Peyer's patch (tissue), 4 donors: ENCODE results near the gene HOXA11. TPM values are rescaled to one million over a fixed set of nuclear protein-coding genes. Genes with fewer than 3 reads are reported as not detected.

Source experiments
- DNase-seq, 3 donors: peaks; one replicate each; pipeline ENCODE4 v3.0.0-alpha.2; 2017 to 2019
- H3K27ac ChIP-seq, 4 donors: fragments of 200-600 bp; sonication (generic); one replicate each; pipeline ENCODE4 v1.5.1; 2016 to 2019
- H3K27me3 ChIP-seq, 2 donors: fragments of 200-600 bp; sonication (generic); one replicate each; pipeline ENCODE4 v1.5.1; 2019
- H3K36me3 ChIP-seq, 3 donors: fragments of 200-600 bp; sonication (generic); one replicate each; pipeline ENCODE4 v1.5.1; 2016 to 2019
- H3K4me1 ChIP-seq, 4 donors: fragments of 200-600 bp; sonication (generic); one replicate each; pipeline ENCODE4 v1.5.1; 2016 to 2019
- H3K4me3 ChIP-seq, 4 donors: fragments of 200-600 bp; sonication (generic); 1 replicate in 3 of 4; 2 replicates in 1 of 4; pipeline ENCODE4 v1.5.1; 2016 to 2019; ENCODE audit warnings: mild to moderate bottlenecking in 1 of 4
- H3K9me3 ChIP-seq, 4 donors: fragments of 200-600 bp; sonication (generic); one replicate each; pipeline ENCODE4 v1.5.1; 2016 to 2019; ENCODE audit warnings: mild to moderate bottlenecking in 1 of 4
- CTCF ChIP-seq, 6 experiments: fragments of 450-650 bp in 4 of 6; fragments of 200-600 bp in 2 of 6; sonication (generic) in 1 of 6; IDR thresholded peaks; one replicate each; pipeline ENCODE4 v1.5.1; 2017 to 2019; ENCODE audit warnings: antibody characterized with exemption in 6 of 6, mild to moderate bottlenecking in 3 of 6, moderate library complexity in 1 of 6
- POLR2A ChIP-seq, 2 donors: fragments of 450-650 bp; IDR thresholded peaks; one replicate each; pipeline ENCODE4 v1.5.1; 2017; ENCODE audit warnings: antibody characterized with exemption in 2 of 2, mild to moderate bottlenecking in 2 of 2, moderate library complexity in 2 of 2
- total RNA-seq, 4 donors: library from RNA; depleted of rRNA; stranded (reverse); fragments of >200 nt; gene quantifications; one replicate each; pipeline ENCODE4 v1.1.0, GENCODE V29; 2016

HOXA11 gene
- total RNA-seq, 4 donors from 2014 or later: not detected

- no peak overlapping the region for H3K4me3 ChIP-seq
- H3K9me3 ChIP-seq: peaks cover 0 to 6% (median 0%) of the 10 kb centered on the region in 4 donors
- H3K27ac ChIP-seq: no peak overlapping the region
- H3K27me3 ChIP-seq: peaks cover 0 to 88% of the 10 kb centered on the region in 2 donors
- no peaks in the 10 kb centered on the region for H3K36me3 ChIP-seq
- H3K4me1 ChIP-seq: peaks cover 6 to 42% (median 23%) of the 10 kb centered on the region in 4 donors
- no peak for DNase-seq
- TF ChIP-seq CTCF (IDR thresholded peaks at IDR 0.05): no peak
- TF ChIP-seq POLR2A (IDR thresholded peaks at IDR 0.05): no peak
These were observed 12.4 kb upstream of the HOXA11 start for GRCh38 chr7:27197137-27198042.

- peak; percentile 82 to 95 (median 87) for DNase-seq
- Histone ChIP-seq H3K4me1 (peaks cover 8 to 45% (median 25%) of the 10 kb centered on the region in 4 donors), H3K27ac (no peak overlapping the region), H3K27me3 (peaks cover 0 to 88% of the 10 kb centered on the region in 2 donors), H3K4me3 (no peak overlapping the region), H3K36me3 (no peaks in the 10 kb centered on the region), H3K9me3 (peaks cover 0 to 6% (median 0%) of the 10 kb centered on the region in 4 donors)
- TF ChIP-seq CTCF (IDR thresholded peaks at IDR 0.05) (peak; percentile 14 to 87 (median 76)), POLR2A (IDR thresholded peaks at IDR 0.05) (no peak)
These were observed 11.3 kb upstream of the HOXA11 start for GRCh38 chr7:27196287-27196767.

DNA sequence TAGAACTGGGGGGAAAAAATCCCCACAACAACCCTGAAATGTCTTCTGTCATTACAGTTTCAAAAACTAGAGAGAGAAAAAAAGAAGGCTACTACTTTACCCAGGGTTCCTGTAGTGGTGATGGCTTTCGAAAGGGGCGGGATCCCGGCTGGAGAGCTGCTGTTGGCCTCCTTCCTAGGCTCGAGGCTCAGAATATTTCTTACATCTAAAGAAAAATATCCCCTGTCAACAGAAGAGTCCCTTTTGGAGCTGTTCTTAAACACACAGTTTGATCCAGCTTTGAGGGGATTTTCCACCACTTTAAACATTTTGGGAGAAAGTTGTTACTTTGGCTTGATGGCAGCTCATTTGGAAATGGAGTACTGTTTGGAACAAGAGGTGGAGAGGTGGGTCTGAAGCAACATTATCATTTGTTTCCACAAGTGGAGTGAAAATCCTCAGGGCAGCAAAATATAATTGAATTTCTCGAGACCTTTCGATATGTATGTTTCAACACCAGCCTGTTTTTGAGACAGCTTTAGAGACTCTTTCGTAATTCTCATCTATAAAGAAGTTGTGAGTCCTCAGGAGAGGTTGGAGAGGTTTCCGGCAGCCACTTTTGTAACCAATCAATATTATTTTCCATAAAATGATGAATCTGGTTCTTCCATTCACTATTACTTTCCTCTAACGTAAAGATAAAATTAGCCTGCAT lies 9.8 kb upstream of the HOXA11 start:
- Histone ChIP-seq H3K36me3 (no peaks in the 10 kb centered on the region), H3K9me3 (peaks cover 0 to 6% (median 0%) of the 10 kb centered on the region in 4 donors), H3K4me3 (no peak overlapping the region), H3K4me1 (peaks cover 8 to 30% (median 15%) of the 10 kb centered on the region in 4 donors), H3K27ac (no peak overlapping the region), H3K27me3 (peaks cover 0 to 88% of the 10 kb centered on the region in 2 donors)
- TF ChIP-seq CTCF (IDR thresholded peaks at IDR 0.05) (no peak), POLR2A (IDR thresholded peaks at IDR 0.05) (no peak)
- no peak for DNase-seq

GRCh38 chr7:27194002-27194352 lies 8.9 kb upstream of the HOXA11 start:
- TF ChIP-seq POLR2A (IDR thresholded peaks at IDR 0.05): no peak
- no peak for TF ChIP-seq CTCF (IDR thresholded peaks at IDR 0.05)

DNA sequence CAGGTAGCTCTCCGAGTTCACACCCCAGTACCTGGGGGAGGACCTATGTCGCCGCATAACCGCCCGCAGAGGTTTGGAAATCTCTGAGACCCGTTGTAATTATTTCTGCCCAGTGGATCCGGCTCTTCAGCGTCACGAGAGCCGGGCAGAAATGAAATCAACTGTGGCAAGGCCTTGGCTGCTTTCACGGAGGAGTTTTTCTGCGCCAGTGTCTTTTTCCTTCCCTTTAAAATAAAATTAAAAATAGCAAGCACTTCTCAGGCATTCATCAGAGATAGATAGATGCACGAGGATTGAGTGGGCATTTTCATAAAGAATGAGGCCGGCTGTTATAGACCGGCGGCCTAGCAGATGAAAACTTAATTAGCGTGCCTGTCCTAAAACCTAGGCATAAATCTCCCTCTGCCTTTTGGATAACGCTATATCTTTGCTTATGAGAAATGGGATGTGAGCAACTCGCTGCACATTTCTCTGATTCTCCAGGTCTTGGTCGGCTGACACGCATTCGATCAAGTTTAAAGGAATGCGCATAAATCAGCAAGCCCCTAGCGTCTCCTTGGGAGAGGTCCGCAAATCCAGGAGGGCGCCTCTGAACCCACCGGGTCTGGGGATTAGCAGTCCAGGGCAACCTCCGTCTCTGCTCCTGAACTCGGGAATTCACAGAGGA lies 8.4 kb upstream of the HOXA11 start:
- no peak for TF ChIP-seq POLR2A (IDR thresholded peaks at IDR 0.05)
- no peak for TF ChIP-seq CTCF (IDR thresholded peaks at IDR 0.05)
- Histone ChIP-seq H3K36me3 (no peaks in the 10 kb centered on the region), H3K4me3 (peak overlapping the region in 2 of 4 donors; percentile 40 to 44), H3K9me3 (no peaks in the 10 kb centered on the region), H3K4me1 (peaks cover 4 to 28% (median 17%) of the 10 kb centered on the region in 4 donors), H3K27me3 (peaks cover 4 to 89% of the 10 kb centered on the region in 2 donors), H3K27ac (no peak overlapping the region)
- DNase-seq: peak in 2 of 3 donors; percentile 5 to 37

More at GRCh38 chr7:27194002-27194352, 8.9 kb upstream of the HOXA11 start:
- Histone ChIP-seq H3K27me3 (peaks cover 3 to 90% of the 10 kb centered on the region in 2 donors), H3K27ac (no peak overlapping the region), H3K4me1 (peaks cover 6 to 28% (median 14%) of the 10 kb centered on the region in 4 donors), H3K36me3 (no peaks in the 10 kb centered on the region), H3K4me3 (no peak overlapping the region), H3K9me3 (peaks cover 0 to 1% (median 0%) of the 10 kb centered on the region in 4 donors)
- DNase-seq: no peak
